GM23338 (cell line): ENCODE data around the gene INPP5A. TPM values are rescaled to one million over a fixed set of nuclear protein-coding genes. Genes with fewer than 3 reads are reported as not detected.
A peak's percentile ranks its signal among the peaks of the same experiment; 100 is the strongest.

Source experiments
- ATAC-seq: fragments of 200-7000 bp; cut with Tn5 transposase; 3 replicates; pipeline ENCODE4 v1.9.1; 2020
- DNase-seq: peaks from one replicate; pipeline ENCODE4 v3.0.0-alpha.2; 2015; ENCODE audit warnings: low spot score
- H2AFZ ChIP-seq: fragments of 200-600 bp; sonication (generic); 2 replicates; pipeline ENCODE4 v1.8.0; 2016; ENCODE audit warnings: antibody characterized with exemption, mild to moderate bottlenecking, moderate library complexity
- H3F3A ChIP-seq: fragments of 200-600 bp; sonication (generic); replicated peaks from 2 replicates; pipeline ENCODE4 v1.8.0; 2017; ENCODE audit warnings: antibody characterized with exemption, mixed run types, low read depth
- H3K27ac ChIP-seq: fragments of 200-600 bp; sonication (generic); 2 replicates; pipeline ENCODE4 v1.6.1; 2016; ENCODE audit warnings: low read depth
- H3K27me3 ChIP-seq: fragments of 200-600 bp; sonication (generic); 2 replicates; pipeline ENCODE4 v1.8.0; 2016; ENCODE audit warnings: mild to moderate bottlenecking, mixed run types, moderate library complexity; ENCODE audit not compliant: insufficient read depth
- H3K36me3 ChIP-seq: fragments of 200-600 bp; sonication (generic); 2 replicates; pipeline ENCODE4 v1.8.0; 2016; ENCODE audit warnings: mild to moderate bottlenecking; ENCODE audit not compliant: insufficient read depth
- H3K4me1 ChIP-seq: fragments of 200-600 bp; sonication (generic); 2 replicates; pipeline ENCODE4 v1.8.0; 2016; ENCODE audit warnings: mild to moderate bottlenecking, moderate library complexity; ENCODE audit not compliant: insufficient read depth
- H3K4me2 ChIP-seq: fragments of 200-600 bp; sonication (generic); 2 replicates; pipeline ENCODE4 v1.7.1; 2017; ENCODE audit warnings: mixed run types
- H3K4me3 ChIP-seq: fragments of 200-600 bp; sonication (generic); 2 replicates; pipeline ENCODE4 v1.6.1; 2016; ENCODE audit warnings: mixed run types
- H3K79me2 ChIP-seq: fragments of 200-600 bp; sonication (generic); replicated peaks from 2 replicates; pipeline ENCODE4 v1.8.0; 2017; ENCODE audit warnings: mild to moderate bottlenecking; ENCODE audit not compliant: insufficient read depth
- H3K9me2 ChIP-seq: fragments of 200-600 bp; sonication (generic); 2 replicates; pipeline ENCODE4 v1.8.0; 2017; ENCODE audit not compliant: insufficient read depth
- H4K20me1 ChIP-seq: fragments of 200-600 bp; sonication (generic); replicated peaks from 2 replicates; pipeline ENCODE4 v1.8.0; 2017; ENCODE audit warnings: mild to moderate bottlenecking; ENCODE audit not compliant: insufficient read depth
- H3K27ac Mint-ChIP-seq: 2 replicates; pipeline ENCODE4 v1.8.0; 2020; ENCODE audit warnings: inconsistent platforms, mild to moderate bottlenecking, moderate library complexity, mixed read lengths
- H3K27me3 Mint-ChIP-seq: 3 replicates; pipeline ENCODE4 v1.8.0; 2022; ENCODE audit warnings: low read depth, mild to moderate bottlenecking, moderate library complexity, mixed read lengths, inconsistent platforms; ENCODE audit not compliant: insufficient read depth, poor library complexity
- H3K36me3 Mint-ChIP-seq: 3 replicates; pipeline ENCODE4 v1.8.0; 2021; ENCODE audit warnings: low read depth, mild to moderate bottlenecking, inconsistent platforms, moderate library complexity, mixed read lengths
- H3K4me1 Mint-ChIP-seq: 3 replicates; pipeline ENCODE4 v1.8.0; 2020; ENCODE audit warnings: mild to moderate bottlenecking, inconsistent platforms, mixed read lengths
- H3K4me3 Mint-ChIP-seq: 3 replicates; pipeline ENCODE4 v1.8.0; 2021; ENCODE audit warnings: moderate library complexity, mild to moderate bottlenecking, inconsistent platforms, mixed read lengths
- H3K9me3 Mint-ChIP-seq: 3 replicates; pipeline ENCODE4 v1.8.0; 2020; ENCODE audit warnings: moderate library complexity, mild to moderate bottlenecking, inconsistent platforms, mixed read lengths
- CREB1 ChIP-seq: fragments of 250-450 bp; sonication (Bioruptor Pico); IDR thresholded peaks from 2 replicates; pipeline ENCODE4 v1.5.0; 2020; ENCODE audit warnings: low read depth, mild to moderate bottlenecking, moderate library complexity
- EZH2 ChIP-seq: fragments of 200-600 bp; sonication (generic); IDR thresholded peaks from one replicate; pipeline ENCODE4 v1.8.0; 2017; ENCODE audit warnings: antibody characterized with exemption, mild to moderate bottlenecking, low read depth; ENCODE audit not compliant: unreplicated experiment
- EZH2phosphoT487 ChIP-seq: fragments of 200-600 bp; sonication (generic); IDR thresholded peaks from one replicate; pipeline ENCODE4 v1.8.1; 2018; ENCODE audit warnings: antibody characterized with exemption; ENCODE audit not compliant: unreplicated experiment
- JUNB ChIP-seq: IDR thresholded peaks from one replicate; pipeline ENCODE4 v1.6.1; 2016; ENCODE audit warnings: antibody characterized with exemption; ENCODE audit not compliant: unreplicated experiment
- NANOG ChIP-seq: IDR thresholded peaks from 2 replicates; pipeline ENCODE4 v1.6.1; 2016; ENCODE audit warnings: antibody characterized with exemption, borderline replicate concordance
- POLR2AphosphoS5 ChIP-seq: IDR thresholded peaks from 2 replicates; pipeline ENCODE4 v1.6.1; 2016; ENCODE audit warnings: antibody characterized with exemption, low read depth
- STAT1 ChIP-seq: IDR thresholded peaks from one replicate; pipeline ENCODE4 v1.6.1; 2016; ENCODE audit warnings: antibody characterized with exemption; ENCODE audit not compliant: unreplicated experiment
- ZNF114 ChIP-seq: fragments of 250-450 bp; sonication (Bioruptor Pico); IDR thresholded peaks from 2 replicates; pipeline ENCODE4 v1.5.0; 2020; ENCODE audit warnings: mild to moderate bottlenecking, moderate library complexity
- ZNF331 ChIP-seq: fragments of 250-450 bp; sonication (Bioruptor Pico); IDR thresholded peaks from 2 replicates; pipeline ENCODE4 v1.5.0; 2020; ENCODE audit warnings: low read depth, mild to moderate bottlenecking, moderate library complexity
- polyA plus RNA-seq: library from polyadenylated mRNA; unstranded; fragments of >200 nt; fragmentation: Nextera tagmentation; extraction: Ambion mirVana; gene quantifications from 2 replicates; pipeline ENCODE4 v1.2.1, GENCODE V29; 2016
- total RNA-seq: library from RNA; depleted of rRNA; stranded (reverse); fragments of >200 nt; shearing (Covaris generic); gene quantifications from 2 replicates; pipeline ENCODE4 v1.2.3, GENCODE V29; 2014
- TF ChIP-seq, protein P1 (sequence below): IDR thresholded peaks from one replicate; pipeline ENCODE4 v1.6.1; 2018; ENCODE audit warnings: antibody characterized with exemption; ENCODE audit not compliant: unreplicated experiment
- TF ChIP-seq, protein P2 (sequence below): IDR thresholded peaks from 2 replicates; pipeline ENCODE4 v1.6.1; 2016; ENCODE audit warnings: antibody characterized with exemption
- TF ChIP-seq, protein P3 (sequence below): fragments of 250-450 bp; sonication (Bioruptor Pico); IDR thresholded peaks from 2 replicates; pipeline ENCODE4 v1.5.0; 2020; ENCODE audit warnings: mild to moderate bottlenecking, moderate library complexity
- TF ChIP-seq, protein P4 (sequence below), 2 experiments: fragments of 200-600 bp in 1 of 2; sonication (generic) in 1 of 2; conservative IDR thresholded peaks; 2 replicates each; pipeline versions ENCODE4 v1.5.1 to v1.6.1; 2016 to 2017; ENCODE audit warnings: antibody characterized with exemption in 2 of 2, low read depth in 2 of 2, mild to moderate bottlenecking in 2 of 2, moderate library complexity in 1 of 2

The INPP5A gene
- total and polyA plus RNA-seq, 2 experiments from 2014 or later, result 5.9 to 40.6 TPM

DNA sequence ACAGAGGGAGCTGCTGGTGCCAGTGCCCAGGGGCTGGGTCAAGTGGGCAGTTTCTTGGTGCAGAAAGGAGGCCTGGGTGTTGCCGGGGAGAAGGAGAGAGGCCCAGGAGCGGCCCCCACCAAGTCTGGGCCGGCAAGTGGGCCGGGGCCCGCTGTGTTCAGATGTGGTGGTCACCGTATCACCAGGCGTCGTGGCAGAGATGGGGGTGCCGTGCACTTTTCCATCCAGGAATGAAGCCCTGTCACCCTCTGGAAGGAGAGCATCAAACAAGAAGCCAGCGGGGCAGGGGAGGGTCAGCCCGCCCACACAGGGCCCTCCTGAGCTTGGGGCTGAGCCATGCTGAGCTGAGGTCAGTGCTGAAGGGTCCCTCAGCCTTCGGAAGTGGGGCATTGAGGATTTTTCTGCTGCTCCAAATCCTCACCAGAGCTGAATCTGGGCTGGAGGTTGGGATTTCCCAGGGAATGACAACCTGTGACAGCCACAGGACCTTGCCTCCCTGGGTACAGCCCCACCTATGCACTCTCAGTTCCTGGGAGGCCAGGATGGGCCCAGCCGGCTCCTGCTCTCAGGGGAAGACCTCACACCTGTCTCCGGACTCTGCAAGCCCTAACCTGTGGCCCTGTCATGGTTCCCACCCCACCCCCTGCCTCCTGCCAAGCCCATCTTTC lies 27.9 kb upstream of the INPP5A start:
- Histone ChIP-seq H3K27ac (no peak overlapping the region), H3K9me2 (no peaks in the 10 kb centered on the region), H3K4me3 (no peak overlapping the region), H4K20me1 (no peaks in the 10 kb centered on the region), H3F3A (no peaks in the 10 kb centered on the region), H3K36me3 (no peaks in the 10 kb centered on the region), H3K4me2 (no peak overlapping the region), H3K27me3 (no peaks in the 10 kb centered on the region), H2AFZ (no peak overlapping the region), H3K4me1 (no peaks in the 10 kb centered on the region), H3K79me2 (no peaks in the 10 kb centered on the region)
- TF ChIP-seq JUNB (no peak), EZH2 (no peak), ZNF114 (no peak), CREB1 (no peak), STAT1 (no peak), POLR2AphosphoS5 (no peak), EZH2phosphoT487 (no peak), NANOG (no peak), ZNF331 (CRISPR knock-in tag) (no peak)
- TF ChIP-seq, protein P1, sequence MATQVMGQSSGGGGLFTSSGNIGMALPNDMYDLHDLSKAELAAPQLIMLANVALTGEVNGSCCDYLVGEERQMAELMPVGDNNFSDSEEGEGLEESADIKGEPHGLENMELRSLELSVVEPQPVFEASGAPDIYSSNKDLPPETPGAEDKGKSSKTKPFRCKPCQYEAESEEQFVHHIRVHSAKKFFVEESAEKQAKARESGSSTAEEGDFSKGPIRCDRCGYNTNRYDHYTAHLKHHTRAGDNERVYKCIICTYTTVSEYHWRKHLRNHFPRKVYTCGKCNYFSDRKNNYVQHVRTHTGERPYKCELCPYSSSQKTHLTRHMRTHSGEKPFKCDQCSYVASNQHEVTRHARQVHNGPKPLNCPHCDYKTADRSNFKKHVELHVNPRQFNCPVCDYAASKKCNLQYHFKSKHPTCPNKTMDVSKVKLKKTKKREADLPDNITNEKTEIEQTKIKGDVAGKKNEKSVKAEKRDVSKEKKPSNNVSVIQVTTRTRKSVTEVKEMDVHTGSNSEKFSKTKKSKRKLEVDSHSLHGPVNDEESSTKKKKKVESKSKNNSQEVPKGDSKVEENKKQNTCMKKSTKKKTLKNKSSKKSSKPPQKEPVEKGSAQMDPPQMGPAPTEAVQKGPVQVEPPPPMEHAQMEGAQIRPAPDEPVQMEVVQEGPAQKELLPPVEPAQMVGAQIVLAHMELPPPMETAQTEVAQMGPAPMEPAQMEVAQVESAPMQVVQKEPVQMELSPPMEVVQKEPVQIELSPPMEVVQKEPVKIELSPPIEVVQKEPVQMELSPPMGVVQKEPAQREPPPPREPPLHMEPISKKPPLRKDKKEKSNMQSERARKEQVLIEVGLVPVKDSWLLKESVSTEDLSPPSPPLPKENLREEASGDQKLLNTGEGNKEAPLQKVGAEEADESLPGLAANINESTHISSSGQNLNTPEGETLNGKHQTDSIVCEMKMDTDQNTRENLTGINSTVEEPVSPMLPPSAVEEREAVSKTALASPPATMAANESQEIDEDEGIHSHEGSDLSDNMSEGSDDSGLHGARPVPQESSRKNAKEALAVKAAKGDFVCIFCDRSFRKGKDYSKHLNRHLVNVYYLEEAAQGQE, result no peak
- TF ChIP-seq, protein P2, sequence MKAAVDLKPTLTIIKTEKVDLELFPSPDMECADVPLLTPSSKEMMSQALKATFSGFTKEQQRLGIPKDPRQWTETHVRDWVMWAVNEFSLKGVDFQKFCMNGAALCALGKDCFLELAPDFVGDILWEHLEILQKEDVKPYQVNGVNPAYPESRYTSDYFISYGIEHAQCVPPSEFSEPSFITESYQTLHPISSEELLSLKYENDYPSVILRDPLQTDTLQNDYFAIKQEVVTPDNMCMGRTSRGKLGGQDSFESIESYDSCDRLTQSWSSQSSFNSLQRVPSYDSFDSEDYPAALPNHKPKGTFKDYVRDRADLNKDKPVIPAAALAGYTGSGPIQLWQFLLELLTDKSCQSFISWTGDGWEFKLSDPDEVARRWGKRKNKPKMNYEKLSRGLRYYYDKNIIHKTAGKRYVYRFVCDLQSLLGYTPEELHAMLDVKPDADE, result no peak
- TF ChIP-seq, protein P3, sequence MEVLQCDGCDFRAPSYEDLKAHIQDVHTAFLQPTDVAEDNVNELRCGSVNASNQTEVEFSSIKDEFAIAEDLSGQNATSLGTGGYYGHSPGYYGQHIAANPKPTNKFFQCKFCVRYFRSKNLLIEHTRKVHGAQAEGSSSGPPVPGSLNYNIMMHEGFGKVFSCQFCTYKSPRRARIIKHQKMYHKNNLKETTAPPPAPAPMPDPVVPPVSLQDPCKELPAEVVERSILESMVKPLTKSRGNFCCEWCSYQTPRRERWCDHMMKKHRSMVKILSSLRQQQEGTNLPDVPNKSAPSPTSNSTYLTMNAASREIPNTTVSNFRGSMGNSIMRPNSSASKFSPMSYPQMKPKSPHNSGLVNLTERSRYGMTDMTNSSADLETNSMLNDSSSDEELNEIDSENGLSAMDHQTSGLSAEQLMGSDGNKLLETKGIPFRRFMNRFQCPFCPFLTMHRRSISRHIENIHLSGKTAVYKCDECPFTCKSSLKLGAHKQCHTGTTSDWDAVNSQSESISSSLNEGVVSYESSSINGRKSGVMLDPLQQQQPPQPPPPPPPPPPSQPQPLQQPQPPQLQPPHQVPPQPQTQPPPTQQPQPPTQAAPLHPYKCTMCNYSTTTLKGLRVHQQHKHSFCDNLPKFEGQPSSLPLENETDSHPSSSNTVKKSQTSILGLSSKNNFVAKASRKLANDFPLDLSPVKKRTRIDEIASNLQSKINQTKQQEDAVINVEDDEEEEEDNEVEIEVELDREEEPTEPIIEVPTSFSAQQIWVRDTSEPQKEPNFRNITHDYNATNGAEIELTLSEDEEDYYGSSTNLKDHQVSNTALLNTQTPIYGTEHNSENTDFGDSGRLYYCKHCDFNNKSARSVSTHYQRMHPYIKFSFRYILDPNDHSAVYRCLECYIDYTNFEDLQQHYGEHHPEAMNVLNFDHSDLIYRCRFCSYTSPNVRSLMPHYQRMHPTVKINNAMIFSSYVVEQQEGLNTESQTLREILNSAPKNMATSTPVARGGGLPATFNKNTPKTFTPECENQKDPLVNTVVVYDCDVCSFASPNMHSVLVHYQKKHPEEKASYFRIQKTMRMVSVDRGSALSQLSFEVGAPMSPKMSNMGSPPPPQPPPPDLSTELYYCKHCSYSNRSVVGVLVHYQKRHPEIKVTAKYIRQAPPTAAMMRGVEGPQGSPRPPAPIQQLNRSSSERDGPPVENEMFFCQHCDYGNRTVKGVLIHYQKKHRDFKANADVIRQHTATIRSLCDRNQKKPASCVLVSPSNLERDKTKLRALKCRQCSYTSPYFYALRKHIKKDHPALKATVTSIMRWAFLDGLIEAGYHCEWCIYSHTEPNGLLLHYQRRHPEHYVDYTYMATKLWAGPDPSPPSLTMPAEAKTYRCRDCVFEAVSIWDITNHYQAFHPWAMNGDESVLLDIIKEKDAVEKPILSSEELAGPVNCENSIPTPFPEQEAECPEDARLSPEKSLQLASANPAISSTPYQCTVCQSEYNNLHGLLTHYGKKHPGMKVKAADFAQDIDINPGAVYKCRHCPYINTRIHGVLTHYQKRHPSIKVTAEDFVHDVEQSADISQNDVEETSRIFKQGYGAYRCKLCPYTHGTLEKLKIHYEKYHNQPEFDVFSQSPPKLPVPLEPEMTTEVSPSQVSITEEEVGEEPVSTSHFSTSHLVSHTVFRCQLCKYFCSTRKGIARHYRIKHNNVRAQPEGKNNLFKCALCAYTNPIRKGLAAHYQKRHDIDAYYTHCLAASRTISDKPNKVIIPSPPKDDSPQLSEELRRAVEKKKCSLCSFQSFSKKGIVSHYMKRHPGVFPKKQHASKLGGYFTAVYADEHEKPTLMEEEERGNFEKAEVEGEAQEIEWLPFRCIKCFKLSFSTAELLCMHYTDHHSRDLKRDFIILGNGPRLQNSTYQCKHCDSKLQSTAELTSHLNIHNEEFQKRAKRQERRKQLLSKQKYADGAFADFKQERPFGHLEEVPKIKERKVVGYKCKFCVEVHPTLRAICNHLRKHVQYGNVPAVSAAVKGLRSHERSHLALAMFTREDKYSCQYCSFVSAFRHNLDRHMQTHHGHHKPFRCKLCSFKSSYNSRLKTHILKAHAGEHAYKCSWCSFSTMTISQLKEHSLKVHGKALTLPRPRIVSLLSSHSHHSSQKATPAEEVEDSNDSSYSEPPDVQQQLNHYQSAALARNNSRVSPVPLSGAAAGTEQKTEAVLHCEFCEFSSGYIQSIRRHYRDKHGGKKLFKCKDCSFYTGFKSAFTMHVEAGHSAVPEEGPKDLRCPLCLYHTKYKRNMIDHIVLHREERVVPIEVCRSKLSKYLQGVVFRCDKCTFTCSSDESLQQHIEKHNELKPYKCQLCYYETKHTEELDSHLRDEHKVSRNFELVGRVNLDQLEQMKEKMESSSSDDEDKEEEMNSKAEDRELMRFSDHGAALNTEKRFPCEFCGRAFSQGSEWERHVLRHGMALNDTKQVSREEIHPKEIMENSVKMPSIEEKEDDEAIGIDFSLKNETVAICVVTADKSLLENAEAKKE, result no peak
- TF ChIP-seq, protein P4, sequence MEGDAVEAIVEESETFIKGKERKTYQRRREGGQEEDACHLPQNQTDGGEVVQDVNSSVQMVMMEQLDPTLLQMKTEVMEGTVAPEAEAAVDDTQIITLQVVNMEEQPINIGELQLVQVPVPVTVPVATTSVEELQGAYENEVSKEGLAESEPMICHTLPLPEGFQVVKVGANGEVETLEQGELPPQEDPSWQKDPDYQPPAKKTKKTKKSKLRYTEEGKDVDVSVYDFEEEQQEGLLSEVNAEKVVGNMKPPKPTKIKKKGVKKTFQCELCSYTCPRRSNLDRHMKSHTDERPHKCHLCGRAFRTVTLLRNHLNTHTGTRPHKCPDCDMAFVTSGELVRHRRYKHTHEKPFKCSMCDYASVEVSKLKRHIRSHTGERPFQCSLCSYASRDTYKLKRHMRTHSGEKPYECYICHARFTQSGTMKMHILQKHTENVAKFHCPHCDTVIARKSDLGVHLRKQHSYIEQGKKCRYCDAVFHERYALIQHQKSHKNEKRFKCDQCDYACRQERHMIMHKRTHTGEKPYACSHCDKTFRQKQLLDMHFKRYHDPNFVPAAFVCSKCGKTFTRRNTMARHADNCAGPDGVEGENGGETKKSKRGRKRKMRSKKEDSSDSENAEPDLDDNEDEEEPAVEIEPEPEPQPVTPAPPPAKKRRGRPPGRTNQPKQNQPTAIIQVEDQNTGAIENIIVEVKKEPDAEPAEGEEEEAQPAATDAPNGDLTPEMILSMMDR (conservative IDR thresholded peaks at IDR 0.05; ENCODE audit: low read depth in 2 of 2), result no peak
- DNase-seq (no peak), ATAC-seq (peak; percentile 34; the same call in 1 of the 3 replicates)
- Mint-ChIP-seq H3K4me3 (no peak overlapping the region), H3K4me1 (no peaks in the 10 kb centered on the region), H3K27ac (no peak overlapping the region), H3K9me3 (no peaks in the 10 kb centered on the region), H3K36me3 (no peaks in the 10 kb centered on the region), H3K27me3 (peaks cover 6% of the 10 kb centered on the region)
